ENCODE data around the gene HSPA2.

HSPA2 gene

DNA sequence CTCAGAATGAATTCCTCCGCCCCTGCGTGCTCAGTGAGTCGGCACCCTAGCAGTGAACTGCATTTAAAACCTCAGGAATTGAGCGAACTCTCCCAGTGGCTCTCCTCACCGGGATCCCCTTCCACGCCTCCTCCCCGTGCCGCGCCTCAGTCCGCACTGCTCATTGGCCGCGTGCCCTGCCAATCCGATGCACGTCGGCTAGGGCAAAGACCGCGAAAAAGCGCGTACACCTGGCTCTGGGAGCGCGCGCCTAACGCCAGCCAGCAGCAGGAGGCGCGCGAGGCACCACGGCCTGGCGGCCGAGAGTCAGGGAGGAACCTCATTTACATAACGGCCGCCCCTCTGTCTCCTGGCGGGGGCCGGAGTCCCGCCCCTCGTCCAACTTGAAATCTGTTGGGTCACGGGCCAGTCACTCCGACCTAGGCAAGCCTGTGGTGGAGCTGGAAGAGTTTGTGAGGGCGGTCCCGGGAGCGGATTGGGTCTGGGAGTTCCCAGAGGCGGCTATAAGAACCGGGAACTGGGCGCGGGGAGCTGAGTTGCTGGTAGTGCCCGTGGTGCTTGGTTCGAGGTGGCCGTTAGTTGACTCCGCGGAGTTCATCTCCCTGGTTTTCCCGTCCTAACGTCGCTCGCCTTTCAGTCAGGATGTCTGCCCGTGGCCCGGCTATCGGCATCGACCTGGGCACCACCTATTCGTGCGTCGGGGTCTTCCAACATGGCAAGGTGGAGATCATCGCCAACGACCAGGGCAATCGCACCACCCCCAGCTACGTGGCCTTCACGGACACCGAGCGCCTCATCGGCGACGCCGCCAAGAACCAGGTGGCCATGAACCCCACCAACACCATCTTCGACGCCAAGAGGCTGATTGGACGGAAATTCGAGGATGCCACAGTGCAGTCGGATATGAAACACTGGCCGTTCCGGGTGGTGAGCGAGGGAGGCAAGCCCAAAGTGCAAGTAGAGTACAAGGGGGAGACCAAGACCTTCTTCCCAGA is at the start of gene HSPA2:
HSPA2 (plus strand) TSS at position 534 of the 995 bp plus-strand sequence; CDS start at position 643, 109 bp downstream.
- peak; percentile 74 to 100 (median 98) for DNase-seq

DNA sequence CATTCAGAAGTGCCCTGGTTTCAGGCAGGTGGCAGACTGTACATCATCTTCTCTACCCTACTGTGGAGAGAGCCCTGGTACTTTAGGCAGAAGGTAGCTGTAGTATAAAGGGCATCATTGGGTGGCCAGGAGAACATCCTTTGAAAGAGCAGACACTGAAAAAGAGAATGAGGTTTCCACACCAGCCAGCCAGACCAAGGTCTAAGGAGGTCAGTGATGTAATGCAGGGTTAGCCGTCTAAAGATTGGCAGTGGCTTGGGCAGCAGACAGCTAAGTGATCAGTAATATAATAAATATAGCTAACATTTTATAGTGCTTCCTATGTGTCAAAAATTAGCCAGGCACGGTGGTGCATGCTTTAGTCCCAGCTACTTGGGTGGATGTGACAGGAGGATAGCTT is 48.9 kb upstream of the HSPA2 start:
- DNase-seq = no peak

DNA sequence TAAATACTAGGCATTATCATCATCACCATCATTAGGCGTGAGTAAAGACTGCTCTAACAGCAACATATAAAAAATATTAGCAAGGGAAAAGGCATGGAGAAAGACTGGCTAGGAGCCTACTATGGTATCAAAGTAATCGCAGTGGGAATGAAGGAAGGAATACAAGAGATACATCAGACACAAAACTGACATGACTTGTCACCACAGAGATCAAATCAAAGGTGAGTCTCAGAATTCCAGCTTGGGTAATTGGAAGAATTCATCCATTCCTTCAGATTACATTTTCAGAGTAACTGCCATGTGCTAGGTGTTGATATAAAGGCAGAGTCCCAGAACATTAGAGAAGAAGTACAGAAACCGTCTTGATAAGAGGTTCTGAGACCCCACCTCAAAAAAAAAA is 47.1 kb upstream of the HSPA2 start:
- no peak for DNase-seq

DNA sequence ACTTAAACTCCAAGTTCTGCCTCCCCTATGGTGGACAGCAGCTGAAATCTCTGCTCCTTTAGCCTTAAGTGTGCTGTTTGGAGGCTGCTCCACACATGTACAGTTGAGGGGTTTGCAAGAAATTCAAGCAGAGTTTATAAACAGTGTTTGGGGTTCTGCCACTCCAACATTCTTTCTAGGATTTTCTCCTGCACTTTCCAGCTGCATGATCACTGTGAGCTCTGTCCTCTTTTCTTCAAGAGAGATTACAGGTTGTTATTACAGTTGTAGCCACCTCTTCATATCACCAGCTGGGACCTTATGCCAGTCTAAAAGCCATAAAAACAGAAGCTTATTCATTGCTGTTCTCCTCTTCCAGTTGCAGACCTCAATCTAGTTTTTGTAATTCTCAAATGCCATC is 45.3 kb upstream of the HSPA2 start:
- no peak for DNase-seq

DNA sequence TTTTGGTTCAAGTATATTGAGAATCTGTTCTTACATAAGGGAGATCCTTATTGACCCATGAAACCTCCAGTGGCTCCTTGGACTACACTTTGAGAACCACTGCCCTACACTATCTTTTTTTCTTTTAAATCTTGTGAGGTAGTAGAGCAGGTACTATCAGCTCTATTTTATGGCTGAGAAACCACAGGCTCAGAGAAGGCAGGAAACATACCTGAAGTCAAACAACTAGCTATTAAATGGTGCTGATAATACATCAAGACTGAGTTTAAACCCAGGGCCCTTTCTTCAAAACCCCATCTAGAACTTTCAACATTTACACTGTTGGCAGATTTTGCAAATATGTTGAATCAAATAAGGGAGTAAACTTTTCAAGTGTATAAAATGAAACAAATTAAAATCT is 43.8 kb upstream of the HSPA2 start:
- no peak for DNase-seq

DNA sequence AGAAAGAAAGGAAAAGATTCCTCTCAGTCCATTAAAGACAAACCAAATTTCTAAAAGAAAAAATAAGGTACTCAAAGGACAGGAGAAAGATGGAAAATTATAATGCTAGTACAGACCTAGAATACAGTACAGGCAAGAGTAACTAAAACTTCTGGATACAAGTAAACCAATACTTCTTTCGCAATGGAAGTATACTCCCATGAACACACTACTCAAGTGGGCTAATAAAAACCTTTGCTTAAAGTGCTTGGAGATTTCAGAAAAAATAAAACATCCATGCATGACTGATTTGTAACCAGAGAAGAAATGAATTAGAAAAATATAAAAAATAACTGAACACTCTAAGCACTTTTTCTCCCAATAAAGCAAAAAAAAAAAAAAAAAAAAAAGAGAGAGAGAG is 40.5 kb upstream of the HSPA2 start:
- no peak for DNase-seq

DNA sequence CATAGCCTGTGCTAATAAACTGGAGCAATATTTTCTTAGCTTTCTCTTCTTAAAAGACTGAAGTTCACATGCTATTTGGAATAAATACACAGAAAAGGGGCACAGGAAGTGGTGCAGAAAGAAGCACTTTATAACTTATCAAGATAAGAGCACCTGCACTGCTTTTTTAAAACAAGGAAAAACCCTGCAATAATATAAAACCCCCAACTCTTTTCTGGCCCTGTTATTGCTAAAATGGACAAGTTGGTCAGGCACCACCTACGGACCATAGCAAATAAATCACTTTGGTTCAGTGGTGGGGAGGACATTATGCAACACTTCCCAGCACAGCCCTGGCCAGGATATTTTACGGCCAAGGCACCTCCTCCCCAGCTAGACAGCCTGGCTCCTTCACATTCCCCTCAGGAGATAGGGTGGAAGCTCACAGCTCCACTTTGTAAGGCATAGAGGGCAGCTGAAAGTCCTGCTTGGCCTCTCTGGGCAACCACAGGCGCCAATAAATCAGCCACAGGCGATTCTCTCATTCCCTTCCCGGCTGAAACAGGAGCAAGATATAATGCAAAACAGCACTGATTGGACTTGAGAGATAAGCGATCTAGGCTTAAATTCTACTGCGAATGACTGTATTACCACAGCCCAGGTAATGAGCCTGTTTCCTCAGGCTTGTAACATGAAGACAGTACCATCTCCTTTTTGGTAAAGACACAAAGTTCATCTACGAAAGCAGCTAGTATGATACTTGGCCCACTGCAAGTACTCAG is 39.0 kb upstream of the HSPA2 start:
- DNase-seq = peak in 7 of 14 donors; percentile 1 to 42 (median 18)

DNA sequence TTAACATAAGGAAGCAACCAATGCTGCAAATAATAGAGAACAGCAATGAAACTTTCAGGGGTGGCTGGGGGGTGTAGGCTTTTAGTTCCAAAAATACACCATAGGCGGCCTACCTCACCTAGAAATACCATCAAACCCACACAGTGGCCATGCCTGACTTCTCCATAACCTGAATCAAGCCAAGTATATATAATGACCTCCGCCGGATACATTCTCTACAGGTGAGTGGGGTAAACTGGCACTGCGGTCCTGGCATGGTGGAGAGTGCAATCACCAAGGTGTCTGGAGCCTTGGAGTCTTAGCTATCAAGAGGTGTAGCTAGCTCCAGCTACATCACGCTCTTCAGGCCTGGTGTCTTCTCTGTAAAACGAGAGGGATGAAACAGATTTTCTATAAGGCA is 38.1 kb upstream of the HSPA2 start:
- DNase-seq = peak in 1 of 14 donors; percentile 11

DNA sequence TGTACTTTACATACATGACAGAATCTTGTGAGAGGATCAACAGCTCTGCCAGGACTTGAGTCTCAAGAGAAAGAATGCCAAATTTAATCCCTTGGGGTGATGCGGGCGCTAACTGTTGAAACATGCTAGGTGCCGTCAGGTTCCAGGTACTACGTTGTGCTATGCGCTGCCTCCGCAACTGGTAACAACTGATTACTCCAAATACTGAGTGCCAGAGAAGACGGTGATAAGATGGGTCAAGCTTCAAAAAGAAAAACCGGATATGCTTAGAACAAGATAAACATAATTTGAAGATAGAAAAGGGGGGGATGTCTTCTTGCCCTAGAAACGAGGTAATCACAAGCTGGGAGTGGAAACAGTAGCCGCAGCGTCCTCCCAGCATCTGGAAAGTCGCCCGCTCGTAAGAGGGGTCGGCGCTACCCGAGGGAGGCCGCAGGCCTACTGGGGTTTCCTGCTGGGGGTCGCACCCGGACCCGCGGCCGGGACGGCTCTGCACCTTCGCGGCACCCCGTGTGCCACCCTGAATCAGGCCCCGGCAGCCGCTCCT is 37.6 kb upstream of the HSPA2 start:
- peak in 3 of 14 donors; percentile 14 to 57 (median 40) for DNase-seq

DNA sequence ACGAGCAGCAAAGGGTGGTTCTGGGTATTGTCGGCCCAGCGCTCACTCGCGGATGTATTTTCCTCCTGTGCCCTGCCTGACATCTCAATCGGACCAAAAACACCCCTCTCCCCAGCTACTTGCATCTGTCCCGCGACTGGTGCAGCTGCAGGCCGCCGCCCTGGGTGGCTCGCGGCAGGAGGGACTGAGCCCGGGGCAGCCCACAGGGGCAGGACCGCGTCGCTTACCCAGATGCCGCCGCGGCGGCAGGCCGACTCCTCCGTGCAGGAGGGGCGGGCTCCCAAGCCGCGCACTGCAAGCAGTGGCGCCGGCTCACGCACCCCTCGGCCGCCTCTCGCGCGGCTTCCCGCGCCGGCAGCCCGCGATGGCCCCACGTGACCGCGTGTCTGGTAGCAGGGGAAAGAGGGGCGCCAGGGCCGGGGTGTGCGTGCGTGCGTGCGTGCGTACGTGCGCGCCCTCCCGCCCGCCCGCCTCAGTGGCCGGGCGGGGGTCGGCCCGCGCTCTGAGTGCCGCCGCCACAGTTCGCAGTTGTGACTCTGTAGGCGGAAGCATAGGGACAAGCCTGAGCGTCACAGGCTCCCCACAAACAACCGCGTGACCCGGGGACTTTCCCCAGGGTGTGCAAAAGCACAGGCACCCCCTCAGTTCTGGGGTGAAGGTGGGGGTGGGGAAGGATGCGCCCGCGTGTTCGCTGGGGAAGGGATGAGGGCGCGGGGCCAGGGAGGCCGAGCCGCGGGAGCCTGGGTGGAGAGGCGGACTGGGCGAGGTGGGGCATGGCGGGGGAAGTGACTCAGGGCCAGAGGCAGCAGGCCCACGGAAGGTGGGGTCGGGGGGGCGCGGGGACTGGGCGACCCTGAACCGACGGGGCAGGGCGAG is 36.9 kb upstream of the HSPA2 start, which contains the start of gene ZBTB25:
ZBTB25 (minus strand) TSS at position 405 of the 876 bp plus-strand sequence. CDS start 13,305 bp downstream, outside the sequence.
- DNase-seq = peak; percentile 51 to 97 (median 89)

DNA sequence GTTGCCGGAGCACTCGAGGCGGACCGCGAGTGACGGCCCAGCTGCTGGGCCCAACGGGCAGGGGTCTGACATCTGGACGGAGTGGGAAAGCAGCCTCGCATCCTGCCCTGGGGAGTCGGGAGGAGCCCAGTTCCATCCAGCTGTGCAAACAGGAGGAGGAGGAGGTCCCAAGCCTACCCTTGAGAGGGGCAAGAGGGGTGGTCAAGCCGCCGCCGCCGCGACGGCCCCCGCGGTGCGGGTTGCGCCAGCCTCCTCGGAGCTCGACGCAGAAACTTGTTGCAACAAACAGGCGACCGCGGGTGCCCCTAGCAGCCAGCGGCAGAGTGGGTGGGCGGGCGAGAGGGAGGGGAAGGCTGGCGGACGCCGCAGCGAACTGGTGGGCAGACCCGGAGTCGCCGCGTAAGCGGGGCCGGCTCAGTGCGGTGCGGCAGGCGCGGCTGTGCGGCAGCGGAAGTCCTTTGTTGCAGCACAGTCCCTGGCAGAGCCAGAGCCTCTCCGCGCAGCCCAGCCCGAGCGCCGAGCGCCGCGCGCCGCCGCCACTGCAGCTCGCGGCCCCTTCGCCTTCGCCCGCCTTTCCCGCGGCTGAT is 36.1 kb upstream of the HSPA2 start, which contains the start of gene ZBTB1:
ZBTB1 (plus strand) TSS at position 461 of the 587 bp plus-strand sequence. CDS start 16,735 bp downstream, outside the sequence.
- DNase-seq = peak in 12 of 14 donors; percentile 68 to 92 (median 82)

DNA sequence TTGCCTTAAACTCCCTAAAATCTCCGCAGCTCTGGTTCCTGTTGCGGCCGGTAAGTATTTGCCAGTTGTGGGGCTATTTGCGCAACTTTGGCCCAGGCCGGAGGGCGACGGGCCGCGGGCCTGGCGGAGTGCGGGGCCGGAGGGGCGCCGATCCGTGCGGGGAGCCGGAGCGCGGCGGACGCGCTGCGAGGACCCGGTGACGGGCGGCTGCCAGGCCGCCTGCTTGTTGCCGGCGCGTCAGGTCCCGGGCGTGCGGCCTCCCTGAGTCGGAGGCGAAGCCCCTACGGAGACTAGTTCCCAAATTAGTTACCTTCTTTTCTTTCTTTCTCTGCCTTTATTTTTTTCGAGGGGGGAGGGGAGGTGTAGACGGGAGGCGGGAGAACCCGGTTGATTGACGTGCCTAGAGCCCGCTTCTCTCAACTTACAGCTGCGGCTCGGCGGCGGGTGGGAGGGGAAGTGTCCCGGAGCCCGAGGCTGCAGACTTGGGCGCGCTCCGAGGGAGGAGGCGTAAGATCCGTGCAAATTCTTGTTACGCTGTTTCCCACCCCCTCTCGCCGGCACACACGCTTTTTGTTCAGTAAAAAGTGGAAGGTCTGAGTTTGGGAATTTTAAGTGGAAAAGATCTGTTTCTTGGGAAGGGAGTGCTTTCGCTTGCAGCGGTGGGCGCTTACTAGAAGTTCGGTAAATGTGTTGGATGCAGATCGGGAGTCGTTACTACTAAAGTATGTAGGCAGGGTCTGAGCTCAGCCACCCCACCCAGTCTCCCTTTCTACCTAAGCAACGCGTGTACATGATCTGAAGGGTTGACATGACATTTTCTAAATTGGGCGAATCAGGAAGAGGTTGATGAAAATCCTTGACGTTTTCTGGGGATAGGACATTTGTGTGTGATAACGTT is 35.4 kb upstream of the HSPA2 start:
- peak; percentile 8 to 91 (median 74) for DNase-seq

DNA sequence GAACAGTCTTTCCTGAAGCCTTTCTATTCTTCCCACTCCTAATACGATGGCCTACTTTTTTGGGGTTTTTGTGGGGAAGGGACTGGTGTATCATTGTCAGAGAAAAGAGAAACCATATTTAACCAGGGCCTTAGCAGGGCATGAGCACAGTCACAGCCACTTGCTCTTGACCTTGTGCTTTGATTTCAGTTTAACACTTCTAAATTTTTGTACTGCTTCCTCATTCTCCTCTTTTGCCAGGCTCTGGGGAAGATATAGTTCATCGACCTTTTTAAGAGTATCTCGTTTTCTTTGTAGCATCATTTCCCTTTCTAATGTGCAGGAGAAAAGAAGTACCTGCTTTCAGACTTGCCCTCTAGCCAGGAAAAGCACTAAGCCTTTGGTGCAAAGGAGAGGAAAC is 33.8 kb upstream of the HSPA2 start:
- no peak for DNase-seq

DNA sequence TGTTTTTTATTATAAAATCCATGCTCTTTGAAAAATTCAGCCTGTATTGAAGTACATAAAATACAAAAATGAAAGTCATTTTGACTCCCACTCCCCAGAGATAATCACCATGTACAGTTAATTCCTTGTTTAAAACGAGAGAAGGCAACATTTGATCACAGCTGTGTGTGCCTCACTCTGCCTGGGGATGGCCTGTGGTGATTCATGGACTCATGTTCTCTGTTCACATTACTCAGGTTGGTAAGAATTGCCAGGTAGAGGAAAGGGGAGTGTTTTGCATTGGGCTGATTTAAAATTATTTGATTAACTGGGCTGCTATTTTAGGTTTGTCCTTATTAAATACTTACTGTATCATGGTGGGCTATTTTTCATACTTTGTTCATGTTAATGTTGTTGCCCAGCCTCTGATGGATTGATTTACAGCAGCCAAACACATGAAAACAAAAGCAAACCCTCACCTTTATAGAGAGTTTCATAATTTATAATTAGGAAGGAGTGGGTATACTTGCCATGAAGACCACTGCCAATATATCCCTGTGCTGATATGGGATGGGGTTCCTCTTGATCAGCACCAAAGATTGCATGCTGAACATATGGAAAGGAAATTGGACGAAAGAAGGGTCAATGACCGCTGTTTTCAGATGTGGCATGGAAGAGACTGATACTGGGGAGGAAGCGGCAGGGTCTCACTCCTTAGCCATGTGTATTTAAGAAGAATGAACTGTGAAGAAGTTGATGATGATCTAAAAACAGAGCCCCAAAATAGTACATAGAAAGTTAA is 33.0 kb upstream of the HSPA2 start:
- DNase-seq = no peak

DNA sequence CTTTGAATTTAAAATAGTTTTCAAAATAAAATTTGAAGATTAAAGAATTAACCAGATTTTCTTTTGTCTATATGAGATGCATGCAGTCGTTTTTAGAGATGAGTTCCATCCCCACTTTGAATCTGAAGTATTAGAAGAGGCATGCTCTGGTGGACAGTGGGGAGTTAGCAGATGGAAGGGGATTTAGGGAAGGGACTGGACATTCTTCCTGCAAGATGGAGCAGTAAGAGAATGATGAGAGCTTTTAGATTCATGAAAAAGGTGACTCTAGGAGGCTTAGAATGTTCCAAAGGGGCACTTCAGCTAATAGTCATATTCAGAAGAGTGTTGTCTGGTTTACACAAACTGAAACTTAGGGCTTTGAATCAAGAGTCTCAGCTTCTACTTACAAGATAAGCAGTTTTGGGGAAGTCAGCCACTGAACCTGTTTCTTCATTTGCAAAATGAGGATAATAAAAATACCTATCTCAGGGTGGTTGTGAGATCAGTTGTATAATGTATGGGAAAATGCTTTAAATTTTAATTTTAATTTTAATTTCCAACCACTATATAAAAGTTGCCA is 32.2 kb upstream of the HSPA2 start:
- no peak for DNase-seq

DNA sequence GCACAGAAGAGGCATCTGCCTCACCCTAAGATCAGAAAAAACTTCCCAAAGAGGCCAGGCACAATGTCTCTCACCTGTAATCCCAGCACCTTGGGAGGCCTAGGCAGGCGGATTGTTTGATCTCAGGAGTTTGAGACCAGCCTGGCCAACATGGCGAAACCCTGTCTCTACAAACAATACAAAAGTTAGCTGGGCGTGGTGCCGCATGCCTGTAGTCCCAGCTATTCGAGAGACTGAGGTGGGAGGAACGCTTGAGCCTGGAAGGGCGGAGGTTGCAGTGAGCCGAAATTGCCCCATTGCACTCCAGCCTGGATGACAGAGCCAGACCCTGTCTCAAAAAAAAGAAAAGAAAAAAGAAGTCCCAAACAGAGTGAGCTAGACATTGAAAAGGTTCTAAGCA is 31.5 kb upstream of the HSPA2 start:
- no peak for DNase-seq

DNA sequence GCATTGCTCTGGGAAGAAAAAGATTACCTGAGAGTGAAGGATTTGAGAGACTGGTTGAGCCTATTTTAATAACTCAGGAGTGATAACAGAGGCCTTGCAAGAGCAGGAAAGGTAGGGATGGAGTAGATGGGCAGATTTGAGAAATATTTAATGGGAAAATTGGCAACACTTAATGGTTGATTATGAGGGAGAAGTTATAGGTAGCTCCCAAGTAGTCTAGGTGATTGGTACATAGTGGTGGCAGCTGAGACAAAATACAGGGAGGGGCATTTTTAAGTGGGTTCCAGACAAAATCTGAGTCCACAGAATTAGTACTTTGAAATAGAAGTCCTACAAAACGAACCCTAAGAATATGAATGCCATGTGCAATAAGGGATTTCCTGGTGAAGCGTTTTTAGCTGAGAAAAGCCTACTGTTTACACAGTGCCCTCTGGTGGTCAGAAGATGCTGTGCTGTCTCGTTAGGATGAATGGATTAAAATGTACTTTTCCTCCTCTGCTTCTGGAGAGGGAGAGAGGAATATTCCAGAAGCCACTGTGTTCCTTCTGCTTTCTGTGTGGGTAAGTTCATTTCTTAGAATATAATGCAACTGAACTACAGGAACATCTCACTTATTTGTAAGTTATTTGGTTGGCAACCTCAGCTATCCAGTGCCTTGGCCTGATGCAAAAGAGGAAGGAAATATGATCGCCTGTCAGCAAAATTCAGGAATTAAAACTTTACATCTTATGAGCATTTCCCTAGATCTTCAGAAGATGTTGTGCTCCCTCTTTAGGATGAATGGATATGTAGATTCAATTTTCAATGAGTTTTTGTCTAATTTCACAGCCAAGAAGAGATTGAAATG is 29.5 kb upstream of the HSPA2 start:
- peak in 10 of 14 donors; percentile 6 to 72 (median 30) for DNase-seq

DNA sequence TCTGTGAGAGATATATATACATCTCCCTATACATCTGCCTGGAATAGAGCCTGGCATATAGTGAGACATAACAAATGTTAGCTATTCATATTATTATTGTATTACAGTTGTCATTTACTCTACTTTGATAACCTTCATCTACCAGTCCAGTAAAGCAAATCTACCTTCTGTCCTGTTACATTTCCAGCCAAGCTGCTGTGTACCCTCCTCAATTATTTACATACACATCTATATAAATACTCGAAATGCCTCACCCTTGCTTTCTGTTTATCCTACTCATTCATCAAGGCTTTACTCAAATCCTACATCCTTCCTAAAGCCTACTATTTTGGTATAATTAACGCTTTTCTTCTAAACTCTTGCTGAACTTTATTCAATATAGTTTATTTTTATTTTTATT is 27.3 kb upstream of the HSPA2 start:
- no peak for DNase-seq
